Measurements from ENCODE around the gene AMOT. TPM values are rescaled to one million over a fixed set of nuclear protein-coding genes. Genes with fewer than 3 reads are reported as not detected.
A peak's percentile ranks its signal among the peaks of the same experiment; 100 is the strongest.
"Not testable (repeated sequence)": the region's sequence is repeated elsewhere in the genome, so short reads cannot be mapped to it uniquely, and the experiment has no call there.

AMOT gene
- total RNA-seq, 1 experiment from 2014 or later = 66.3 TPM

DNA sequence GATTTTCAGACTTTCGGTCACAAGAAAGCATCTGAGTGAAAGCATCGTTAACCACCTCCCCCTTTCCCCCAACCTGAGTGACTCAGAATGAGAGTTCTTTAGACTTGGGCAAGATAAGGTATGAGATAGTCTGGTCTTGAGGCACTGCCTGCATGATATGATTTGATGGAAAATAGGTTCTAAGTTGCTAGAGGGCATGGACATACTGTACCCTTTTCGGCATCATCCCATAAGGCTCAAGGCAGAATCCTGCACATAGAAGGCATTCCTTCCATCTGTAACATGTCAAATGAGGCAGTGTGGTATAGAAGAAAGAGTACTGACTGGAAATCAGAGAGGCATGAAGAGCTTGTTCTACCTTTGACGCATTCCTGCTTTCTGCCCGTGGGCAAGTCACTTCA is 16.8 kb upstream of the AMOT start:
- Mint-ChIP-seq H3K36me3 (ENCODE audit: insufficient read depth, unreplicated experiment) (no peaks in the 10 kb centered on the region), H3K9me3 (ENCODE audit: unreplicated experiment) (no peaks in the 10 kb centered on the region)

DNA sequence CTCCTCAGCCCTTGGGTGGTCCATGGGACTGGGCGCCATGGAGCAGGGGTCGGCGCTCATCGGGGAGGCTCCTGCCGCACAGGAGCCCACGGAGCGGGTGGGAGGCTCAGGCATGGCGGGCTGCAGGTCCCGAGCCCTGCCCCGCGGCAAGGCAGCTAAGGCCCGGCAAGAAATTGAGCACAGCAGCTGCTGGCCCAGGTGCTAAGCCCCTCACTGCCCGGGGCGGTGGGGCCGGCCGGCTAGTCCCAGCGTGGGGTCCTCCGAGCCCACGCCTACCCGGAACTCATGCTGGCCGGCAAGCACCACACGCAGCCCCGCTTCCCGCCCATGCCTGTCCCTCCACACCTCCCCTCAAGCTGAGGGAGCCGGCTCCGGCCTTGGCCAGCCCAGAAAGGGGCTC is 14.3 kb upstream of the AMOT start:
- H3K4me3 Mint-ChIP-seq (ENCODE audit: unreplicated experiment); H3K27me3 Mint-ChIP-seq (ENCODE audit: insufficient read depth, unreplicated experiment); H3K36me3 ChIP-seq (ENCODE audit: control insufficient read depth, insufficient read depth, low read length); POLR2A ChIA-PET; H3K27me3 ChIP-seq (replicated peaks; ENCODE audit: control insufficient read depth, insufficient read depth, low read length); H3K9me3 ChIP-seq; H3K27ac Mint-ChIP-seq (ENCODE audit: unreplicated experiment); DNase-seq; H3K36me3 Mint-ChIP-seq (ENCODE audit: insufficient read depth, unreplicated experiment); H3K4me3 ChIP-seq (ENCODE audit: low read depth, low read length); H3K9me3 Mint-ChIP-seq (ENCODE audit: unreplicated experiment); BruUV-seq (replicated peaks); CTCF ChIA-PET: not testable (repeated sequence)
- peaks cover 43% of the 10 kb centered on the region for H3K4me1 Mint-ChIP-seq (ENCODE audit: low read depth, unreplicated experiment)
- H3K4me1 ChIP-seq = peaks cover 21% of the 10 kb centered on the region
- intact Hi-C loops (cut with micrococcal nuclease; ENCODE audit: unreplicated experiment) = loop anchor here (5.0 kb wide), 1 partner anchor 142 kb away; no protein-coding TSS in a partner anchor

More for the DNA sequence above, 16.8 kb upstream of the AMOT start:
- H3K27me3 Mint-ChIP-seq (ENCODE audit: insufficient read depth, unreplicated experiment) = no peaks in the 10 kb centered on the region
- Histone ChIP-seq H3K4me1 (0 out of 2 replicates have a peak, but pooled peaks cover 6% of the 10 kb centered on the region), H3K9me3 (no peaks in the 10 kb centered on the region), H3K27me3 (replicated peaks; ENCODE audit: control insufficient read depth, insufficient read depth, low read length) (no peaks in the 10 kb centered on the region), H3K36me3 (ENCODE audit: control insufficient read depth, insufficient read depth, low read length) (no peaks in the 10 kb centered on the region), H3K4me3 (ENCODE audit: low read depth, low read length) (no peak overlapping the region)
- peaks cover 29% of the 10 kb centered on the region for H3K4me1 Mint-ChIP-seq (ENCODE audit: low read depth, unreplicated experiment)
- POLR2A ChIA-PET = no interaction called here
- intact Hi-C loops (cut with micrococcal nuclease; ENCODE audit: unreplicated experiment) = no loop called here
- no peak for DNase-seq
- BruUV-seq (replicated peaks) = no TSS peak
- H3K4me3 Mint-ChIP-seq (ENCODE audit: unreplicated experiment) = no peak overlapping the region
- no peak for TF ChIP-seq CTCF (IDR thresholded peaks at IDR 0.05; ENCODE audit: insufficient read depth in 1 of 2, low read depth in 1 of 2, low read length in 1 of 2, severe bottlenecking in 1 of 2, unreplicated experiment in 1 of 2)
- CTCF ChIA-PET = no interaction called here
- peak overlapping the region; percentile 15 for H3K27ac Mint-ChIP-seq (ENCODE audit: unreplicated experiment)

DNA sequence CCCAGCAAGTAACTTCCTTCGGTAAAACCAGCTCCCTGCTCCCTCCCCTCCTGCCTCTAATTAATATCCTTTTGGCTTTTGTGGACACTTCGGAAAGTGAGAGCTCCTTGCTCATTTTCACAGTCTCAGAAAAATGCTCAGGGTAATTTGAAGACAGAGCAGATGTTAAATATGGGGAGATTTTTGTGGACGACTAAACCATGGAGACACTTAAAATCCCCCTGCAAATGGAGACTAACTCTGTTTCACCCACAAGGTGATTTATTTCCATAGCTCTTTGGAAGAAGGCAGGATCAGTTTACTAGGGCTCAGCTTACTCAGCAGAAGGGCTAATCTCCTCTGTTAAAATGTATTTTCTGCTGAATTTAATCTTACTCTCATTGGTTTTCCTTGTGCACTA is 12.2 kb upstream of the AMOT start:
- no TSS peak for BruUV-seq (replicated peaks)
- TF ChIP-seq CTCF (IDR thresholded peaks at IDR 0.05; ENCODE audit: insufficient read depth in 1 of 2, low read depth in 1 of 2, low read length in 1 of 2, severe bottlenecking in 1 of 2, unreplicated experiment in 1 of 2) = no peak
- H3K4me3 ChIP-seq (ENCODE audit: low read depth, low read length) = no peak overlapping the region
- Mint-ChIP-seq H3K4me3 (ENCODE audit: unreplicated experiment) (peak overlapping the region; percentile 44), H3K36me3 (ENCODE audit: insufficient read depth, unreplicated experiment) (no peaks in the 10 kb centered on the region), H3K27ac (ENCODE audit: unreplicated experiment) (peak overlapping the region; percentile 64), H3K27me3 (ENCODE audit: insufficient read depth, unreplicated experiment) (no peaks in the 10 kb centered on the region), H3K9me3 (ENCODE audit: unreplicated experiment) (no peaks in the 10 kb centered on the region), H3K4me1 (ENCODE audit: low read depth, unreplicated experiment) (peaks cover 44% of the 10 kb centered on the region)
- no peaks in the 10 kb centered on the region for H3K9me3 ChIP-seq
- ChIA-PET CTCF (interaction anchor here (0.5 kb wide), 1 partner anchor 38 kb away, joined by 3 read pairs; no protein-coding TSS in a partner anchor), POLR2A (no interaction called here)
- intact Hi-C loops (cut with micrococcal nuclease; ENCODE audit: unreplicated experiment) = loop anchor here (5.0 kb wide), 1 partner anchor 144 kb away; no protein-coding TSS in a partner anchor
- H3K4me1 ChIP-seq = peaks cover 23% of the 10 kb centered on the region
- H3K36me3 ChIP-seq (ENCODE audit: control insufficient read depth, insufficient read depth, low read length) = no peaks in the 10 kb centered on the region
- H3K27me3 ChIP-seq (replicated peaks; ENCODE audit: control insufficient read depth, insufficient read depth, low read length) = no peaks in the 10 kb centered on the region
- DNase-seq = no peak
